Smooth muscle cell (in vitro differentiated cells): Measurements from ENCODE around the gene ZNF750. TPM values are rescaled to one million over a fixed set of nuclear protein-coding genes. Genes with fewer than 3 reads are reported as not detected.
A peak's percentile ranks its signal among the peaks of the same experiment; 100 is the strongest.
"Not testable (repeated sequence)": the region's sequence is repeated elsewhere in the genome, so short reads cannot be mapped to it uniquely, and the experiment has no call there.

Source experiments
- DNase-seq: peaks from one replicate; lab custom pipeline; 2025; ENCODE audit not compliant: unreplicated experiment; lab: John Stamatoyannopoulos, UW
- H2AFZ ChIP-seq: fragments of 200-600 bp; sonication (generic); 2 replicates; pipeline ENCODE4 v1.6.0; 2016; ENCODE audit warnings: antibody characterized with exemption, low read depth, mild to moderate bottlenecking
- H3F3A ChIP-seq: fragments of 200-600 bp; sonication (generic); 2 replicates; pipeline ENCODE4 v1.6.0; 2017; ENCODE audit warnings: antibody characterized with exemption, low read depth
- H3K27ac ChIP-seq: fragments of 200-600 bp; sonication (generic); 2 replicates; pipeline ENCODE4 v1.5.1; 2016; ENCODE audit warnings: low read depth, mild to moderate bottlenecking
- H3K27me3 ChIP-seq: fragments of 200-600 bp; sonication (generic); 2 replicates; pipeline ENCODE4 v1.6.1; 2016; ENCODE audit warnings: low read depth, mild to moderate bottlenecking
- H3K36me3 ChIP-seq: fragments of 200-600 bp; sonication (generic); 2 replicates; pipeline ENCODE4 v1.5.1; 2016; ENCODE audit warnings: low read depth
- H3K4me1 ChIP-seq: fragments of 200-600 bp; sonication (generic); 2 replicates; pipeline ENCODE4 v1.5.1; 2016; ENCODE audit warnings: low read depth
- H3K4me2 ChIP-seq: fragments of 200-600 bp; sonication (generic); 2 replicates; pipeline ENCODE4 v1.6.0; 2016; ENCODE audit warnings: mild to moderate bottlenecking
- H3K4me3 ChIP-seq: fragments of 200-600 bp; sonication (generic); 2 replicates; pipeline ENCODE4 v1.5.1; 2016; ENCODE audit warnings: mild to moderate bottlenecking
- H3K79me2 ChIP-seq: fragments of 200-600 bp; sonication (generic); 2 replicates; pipeline ENCODE4 v1.6.0; 2016; ENCODE audit warnings: low read depth, mild to moderate bottlenecking
- H3K9ac ChIP-seq: fragments of 200-600 bp; sonication (generic); 2 replicates; pipeline ENCODE4 v1.6.0; 2016; ENCODE audit warnings: low read depth
- H3K9me3 ChIP-seq: fragments of 200-600 bp; sonication (generic); replicated peaks from 2 replicates; pipeline ENCODE4 v1.5.1; 2016; ENCODE audit warnings: low read depth
- H4K20me1 ChIP-seq: fragments of 200-600 bp; sonication (generic); 2 replicates; pipeline ENCODE4 v1.6.0; 2016; ENCODE audit warnings: low read depth
- CTCF ChIP-seq: fragments of 200-600 bp; sonication (generic); IDR thresholded peaks from 2 replicates; pipeline ENCODE4 v1.5.1; 2017; ENCODE audit warnings: borderline replicate concordance, mild to moderate bottlenecking, antibody characterized with exemption; ENCODE audit not compliant: insufficient read depth, poor library complexity, severe bottlenecking
- WGBS: methylation state at CpG from one replicate; pipeline ENCODE4 v1.1.7; 2016; ENCODE audit warnings: low lambda C conversion rate; 5-methylcytosine and 5-hydroxymethylcytosine counted together
- polyA plus RNA-seq: library from polyadenylated mRNA; unstranded; fragments of >200 nt; fragmentation: Nextera tagmentation; extraction: Ambion mirVana; gene quantifications from 2 replicates; pipeline ENCODE4 v1.2.1, GENCODE V29; 2016
- total RNA-seq: library from RNA; depleted of rRNA; stranded (reverse); fragments of >200 nt; gene quantifications from 2 replicates; pipeline ENCODE4 v1.2.3, GENCODE V29; 2014

The ZNF750 gene
- total and polyA plus RNA-seq, 2 experiments from 2014 or later: 0.93 to 7.1 TPM

- WGBS: 93% methylated on average over 18 of the region's 18 CpGs
- Histone ChIP-seq H3K79me2 (peaks cover 9% of the 10 kb centered on the region), H3K27ac (peak overlapping the region; percentile 27), H3F3A (no peaks in the 10 kb centered on the region), H3K36me3 (no peaks in the 10 kb centered on the region), H2AFZ (no peak overlapping the region), H4K20me1 (no peaks in the 10 kb centered on the region), H3K4me1 (no peaks in the 10 kb centered on the region), H3K27me3 (no peaks in the 10 kb centered on the region), H3K4me3 (no peak overlapping the region), H3K9me3 (no peaks in the 10 kb centered on the region), H3K9ac (no peak overlapping the region), H3K4me2 (no peak overlapping the region)
- TF ChIP-seq CTCF: no peak
- no peak for DNase-seq
Measured at GRCh38 chr17:82788206-82789001, 51.4 kb downstream of the ZNF750 start.

GRCh38 chr17:82787081-82787848 is 52.6 kb downstream of the ZNF750 start:
- Histone ChIP-seq H3K4me3 (no peak overlapping the region), H3K36me3 (no peaks in the 10 kb centered on the region), H3K79me2 (peaks cover 2% of the 10 kb centered on the region), H3K9ac (no peak overlapping the region), H3K27ac (peak overlapping the region; percentile 17), H3K4me1 (no peaks in the 10 kb centered on the region), H3K9me3 (no peaks in the 10 kb centered on the region), H2AFZ (no peak overlapping the region), H3F3A (no peaks in the 10 kb centered on the region), H3K27me3 (no peaks in the 10 kb centered on the region), H3K4me2 (no peak overlapping the region), H4K20me1 (no peaks in the 10 kb centered on the region)
- WGBS: 91% methylated on average over 27 of the region's 27 CpGs
- no peak for DNase-seq
- TF ChIP-seq CTCF: no peak

GRCh38 chr17:82786427-82786826 is 53.4 kb downstream of the ZNF750 start:
- Histone ChIP-seq H3K4me3 (no peak overlapping the region), H3K4me2 (no peak overlapping the region), H2AFZ (no peak overlapping the region), H3K79me2 (no peaks in the 10 kb centered on the region), H4K20me1 (no peaks in the 10 kb centered on the region), H3K27ac (no peak overlapping the region), H3K4me1 (no peaks in the 10 kb centered on the region), H3K9me3 (no peaks in the 10 kb centered on the region), H3K36me3 (no peaks in the 10 kb centered on the region), H3F3A (no peaks in the 10 kb centered on the region), H3K27me3 (no peaks in the 10 kb centered on the region), H3K9ac (no peak overlapping the region)
- 98% methylated on average over 10 of the region's 10 CpGs for WGBS
- no peak for DNase-seq
- TF ChIP-seq CTCF: no peak

GRCh38 chr17:82785581-82785980 is 54.2 kb downstream of the ZNF750 start:
- H3K9me3 ChIP-seq, DNase-seq, H2AFZ ChIP-seq, H3K9ac ChIP-seq, H3K4me2 ChIP-seq, H3K27me3 ChIP-seq, H3K36me3 ChIP-seq, H3K79me2 ChIP-seq, H3K4me1 ChIP-seq, H3K27ac ChIP-seq, H3K4me3 ChIP-seq, H3F3A ChIP-seq, H4K20me1 ChIP-seq: not testable (repeated sequence)
- WGBS: over 99% methylated on average over 14 of the region's 16 CpGs
